Endothelial cell of umbilical vein (primary cell): ENCODE measurements around the gene GTF2H4. TPM values are rescaled to one million over a fixed set of nuclear protein-coding genes. Genes with fewer than 3 reads are reported as not detected.
A peak's percentile ranks its signal among the peaks of the same experiment; 100 is the strongest.

ENCODE experiments used
- BruUV-seq: library from RNA; stranded (reverse); fragments of 400-500 nt; replicated peaks from 2 replicates; lab custom pipeline; 2021; lab: Mats Ljungman, UMichigan
- CTCF ChIA-PET: fragments of 300-600, 350-600 bp; sonication (Branson Sonifier 250); formaldehyde crosslinking; loops from one replicate; lab custom pipeline; 2021; ENCODE audit warnings: antibody characterized with exemption, inconsistent platforms; lab: Charles Lee
- POLR2A ChIA-PET: fragments of 300-600, 350-600 bp; sonication (Branson Sonifier 250); formaldehyde crosslinking; loops from one replicate; lab custom pipeline; 2021; ENCODE audit warnings: antibody characterized with exemption, inconsistent platforms; lab: Charles Lee
- DNase-seq: peaks from one replicate; pipeline ENCODE4 v3.0.0-alpha.2; 2011; ENCODE audit warnings: low read depth, low spot score
- FAIRE-seq: peaks from 2 replicates; lab custom pipeline; 2011; peaks lifted over from hg19 to GRCh38; lab: Jason Lieb, UNC
- H2AFZ ChIP-seq: 2 replicates; pipeline ENCODE4 v1.6.0; 2012; ENCODE audit warnings: low read depth, low read length, control low read depth, inconsistent platforms
- H3K27ac ChIP-seq: 2 replicates; pipeline ENCODE4 v1.5.1; 2011; ENCODE audit warnings: low read depth, mild to moderate bottlenecking, control low read depth, low read length, moderate library complexity; ENCODE audit not compliant: insufficient read depth
- H3K27me3 ChIP-seq, 2 experiments: 2 replicates each; pipeline versions ENCODE4 v1.6.0 to v1.6.1; 2011; ENCODE audit warnings: low read length in 2 of 2, mixed read lengths in 1 of 2; ENCODE audit not compliant: control insufficient read depth in 2 of 2, insufficient read depth in 2 of 2
- H3K36me3 ChIP-seq, 2 experiments: 2 replicates in 1 of 2; 3 replicates in 1 of 2; pipeline ENCODE4 v1.5.1; 2011; ENCODE audit warnings: low read length in 2 of 2, mild to moderate bottlenecking in 1 of 2, moderate library complexity in 1 of 2; ENCODE audit not compliant: control insufficient read depth in 2 of 2, insufficient read depth in 2 of 2; ENCODE audit errors: extremely low read depth in 1 of 2
- H3K4me1 ChIP-seq: 3 replicates; pipeline ENCODE4 v1.5.1; 2011; ENCODE audit warnings: mild to moderate bottlenecking, low read length; ENCODE audit not compliant: control insufficient read depth, insufficient read depth; ENCODE audit errors: extremely low read depth
- H3K4me2 ChIP-seq: 2 replicates; pipeline ENCODE4 v1.6.1; 2011; ENCODE audit warnings: low read length, control low read depth, mixed read lengths; ENCODE audit not compliant: insufficient read depth
- H3K4me3 ChIP-seq, 3 experiments: fragments of 200-600 bp in 1 of 3; sonication (generic), shearing (Covaris generic) in 1 of 3; replicated peaks in 1 of 3; 2 replicates each; pipeline ENCODE4 v1.5.1; 2011 to 2016; ENCODE audit warnings: control low read depth in 3 of 3, low read length in 3 of 3, mild to moderate bottlenecking in 2 of 3, inconsistent platforms in 1 of 3, low read depth in 1 of 3, moderate library complexity in 1 of 3; ENCODE audit not compliant: insufficient read depth in 1 of 3
- H3K79me2 ChIP-seq: 2 replicates; pipeline ENCODE4 v1.6.0; 2012; ENCODE audit warnings: low read length, inconsistent platforms; ENCODE audit not compliant: control insufficient read depth, insufficient read depth
- H3K9ac ChIP-seq: replicated peaks from 2 replicates; pipeline ENCODE3; 2011; ENCODE audit warnings: low read length, control low read depth; ENCODE audit not compliant: insufficient read depth; ENCODE audit errors: extremely low read depth
- H3K9me1 ChIP-seq: replicated peaks from 3 replicates; pipeline ENCODE4 v1.6.0; 2011; ENCODE audit warnings: mild to moderate bottlenecking, low read length; ENCODE audit not compliant: control insufficient read depth, insufficient read depth; ENCODE audit errors: extremely low read depth
- H3K9me3 ChIP-seq: replicated peaks from 2 replicates; pipeline ENCODE4 v1.5.1; 2012; ENCODE audit warnings: low read length, inconsistent platforms; ENCODE audit not compliant: control insufficient read depth, insufficient read depth
- H4K20me1 ChIP-seq: replicated peaks from 2 replicates; pipeline ENCODE3; 2011; ENCODE audit warnings: mild to moderate bottlenecking, low read length; ENCODE audit not compliant: control insufficient read depth, insufficient read depth; ENCODE audit errors: extremely low read depth
- CTCF ChIP-seq, 2 donors: IDR thresholded peaks; 1 replicate in 1 of 2; 2 replicates in 1 of 2; pipeline ENCODE4 v1.5.1; 2011; ENCODE audit warnings: low read length in 2 of 2, mild to moderate bottlenecking in 2 of 2, moderate library complexity in 2 of 2, control low read depth in 1 of 2, inconsistent platforms in 1 of 2, low read depth in 1 of 2; ENCODE audit not compliant: insufficient read depth in 1 of 2; ENCODE audit errors: extremely low read depth in 1 of 2
- EZH2 ChIP-seq: IDR thresholded peaks from 2 replicates; pipeline ENCODE4 v1.6.1; 2012; ENCODE audit warnings: borderline replicate concordance, low read depth, mild to moderate bottlenecking, moderate library complexity, low read length, inconsistent platforms; ENCODE audit not compliant: severe bottlenecking
- FOS ChIP-seq: IDR thresholded peaks from 2 replicates; pipeline ENCODE4 v1.6.1; 2011; ENCODE audit warnings: mild to moderate bottlenecking, low read length, moderate library complexity, borderline replicate concordance; ENCODE audit not compliant: insufficient read depth
- GATA2 ChIP-seq: IDR thresholded peaks from 2 replicates; pipeline ENCODE4 v1.7.0; 2011; ENCODE audit warnings: low read depth, mild to moderate bottlenecking, moderate library complexity, mixed read lengths, low read length; ENCODE audit not compliant: insufficient read length, insufficient read depth
- JUN ChIP-seq: IDR thresholded peaks from 2 replicates; pipeline ENCODE4 v1.6.1; 2011; ENCODE audit warnings: borderline replicate concordance, low read depth; ENCODE audit not compliant: insufficient read length, insufficient read depth
- MAX ChIP-seq: IDR thresholded peaks from 2 replicates; pipeline ENCODE4 v1.6.1; 2011; ENCODE audit not compliant: insufficient read depth, insufficient read length
- MYC ChIP-seq: IDR thresholded peaks from one replicate; pipeline ENCODE4 v1.6.1; 2011; ENCODE audit warnings: mild to moderate bottlenecking, low read depth, low read length
- POLR2A ChIP-seq: IDR thresholded peaks from 2 replicates; pipeline ENCODE4 v1.6.1; 2012; ENCODE audit warnings: low read depth, mild to moderate bottlenecking, control low read depth, low read length
- POLR2AphosphoS5 ChIP-seq: IDR thresholded peaks from 2 replicates; pipeline ENCODE4 v1.6.1; 2012; ENCODE audit warnings: low read depth, mild to moderate bottlenecking, control low read depth, low read length, moderate library complexity; ENCODE audit not compliant: insufficient read depth
- dilution Hi-C: fragments of 300-500 bp; cut with MboI; formaldehyde crosslinking; loops from one replicate; pipeline ENCODE4 v1.15.0; 2019; ENCODE audit warnings: low sequenced_read_pairs; ENCODE audit not compliant: extremely low pct_ligation_motif_present
- intact Hi-C: fragments of 100-400 bp; cut with micrococcal nuclease; formaldehyde crosslinking; loops from one replicate; pipeline ENCODE4 v1.10.0; 2022
- polyA plus RNA-seq, 4 experiments: library from polyadenylated mRNA; depleted of rRNA in 3 of 4; stranded (reverse) in 3 of 4; unstranded in 1 of 4; fragments of >200 nt; gene quantifications; 2 replicates each; pipeline versions ENCODE4 v1.2.1 to v1.2.3, GENCODE V29; 2011 to 2012; ENCODE audit warnings: missing spikeins in 1 of 4
- total RNA-seq: library from RNA; stranded (reverse); gene quantifications from 2 replicates; pipeline ENCODE4 v1.2.3, GENCODE V29; 2021

Gene GTF2H4
- total and polyA plus RNA-seq, 2 donors (not counting 3 experiments of a cell fraction or from before 2014, with no cell fraction given): 40.5 to 52.6 TPM

- ChIA-PET CTCF (interaction anchor here (0.6 to 7.6 kb wide), 33 partner anchors 9 to 432 kb away, joined by 3 to 142 read pairs (median 4); partner anchors contain the start of genes DDR1, DHX16 and PSORS1C1), POLR2A (interaction anchor here (0.6 kb wide), 1 partner anchor 102 kb away, joined by 3 read pairs; no protein-coding TSS in a partner anchor)
- Histone ChIP-seq H3K9me3 (no peaks in the 10 kb centered on the region), H3K27ac (peak within 1 kb of the TSS; percentile 67), H3K27me3 (no peaks in the 10 kb centered on the region), H2AFZ (peak within 1 kb of the TSS; percentile 93), H3K9ac (peak within 1 kb of the TSS; percentile 90), H3K4me1 (peaks cover 25% of the 10 kb centered on the region), H4K20me1 (no peaks in the 10 kb centered on the region), H3K4me2 (peak within 1 kb of the TSS; percentile 50), H3K36me3 (peaks cover 7 to 31% of the 10 kb centered on the region in 2 experiments), H3K9me1 (no peaks in the 10 kb centered on the region), H3K4me3 (peak within 1 kb of the TSS; percentile 37 to 54 (median 44)), H3K79me2 (peaks cover 2% of the 10 kb centered on the region)
- BruUV-seq: TSS peak; percentile 70
- DNase-seq: peak; percentile 95
- TF ChIP-seq CTCF (IDR thresholded peaks at IDR 0.05; ENCODE audit: extremely low read depth in 1 of 2, insufficient read depth in 1 of 2, low read depth in 1 of 2, low read length in 2 of 2) (peak in 1 of 2 donors; percentile 41), FOS (no peak), POLR2AphosphoS5 (peak; percentile 90), POLR2A (peak; percentile 91), MAX (no peak), GATA2 (no peak), JUN (no peak), EZH2 (no peak), MYC (no peak)
- dilution Hi-C loops (no loop called here), intact Hi-C loops (loop anchor here (1.0 kb wide), 1 partner anchor 86 kb away; no protein-coding TSS in a partner anchor)
- peak; percentile 87 for FAIRE-seq
These were observed 6.3 kb downstream of the GTF2H4 start, which contains the start of gene VARS2 for GRCh38 chr6:30914076-30914853. TSS of gene VARS2 (plus strand) at chr6:30914238. CDS start at chr6:30914837, 599 bp downstream.
